GM19468 (cell line): ENCODE results near the gene PFDN2.
A peak's percentile ranks its signal among the peaks of the same experiment; 100 is the strongest.
"Not testable (repeated sequence)": the region's sequence is repeated elsewhere in the genome, so short reads cannot be mapped to it uniquely, and the experiment has no call there.

Experiments
- ATAC-seq: cut with Tn5 transposase; IDR thresholded peaks from one replicate; pipeline ENCODE4 v1.9.1; 2021; ENCODE audit warnings: mild to moderate bottlenecking, moderate library complexity, moderate number of reproducible peaks; ENCODE audit not compliant: unreplicated experiment; ENCODE audit errors: extremely low read depth

PFDN2 gene

DNA sequence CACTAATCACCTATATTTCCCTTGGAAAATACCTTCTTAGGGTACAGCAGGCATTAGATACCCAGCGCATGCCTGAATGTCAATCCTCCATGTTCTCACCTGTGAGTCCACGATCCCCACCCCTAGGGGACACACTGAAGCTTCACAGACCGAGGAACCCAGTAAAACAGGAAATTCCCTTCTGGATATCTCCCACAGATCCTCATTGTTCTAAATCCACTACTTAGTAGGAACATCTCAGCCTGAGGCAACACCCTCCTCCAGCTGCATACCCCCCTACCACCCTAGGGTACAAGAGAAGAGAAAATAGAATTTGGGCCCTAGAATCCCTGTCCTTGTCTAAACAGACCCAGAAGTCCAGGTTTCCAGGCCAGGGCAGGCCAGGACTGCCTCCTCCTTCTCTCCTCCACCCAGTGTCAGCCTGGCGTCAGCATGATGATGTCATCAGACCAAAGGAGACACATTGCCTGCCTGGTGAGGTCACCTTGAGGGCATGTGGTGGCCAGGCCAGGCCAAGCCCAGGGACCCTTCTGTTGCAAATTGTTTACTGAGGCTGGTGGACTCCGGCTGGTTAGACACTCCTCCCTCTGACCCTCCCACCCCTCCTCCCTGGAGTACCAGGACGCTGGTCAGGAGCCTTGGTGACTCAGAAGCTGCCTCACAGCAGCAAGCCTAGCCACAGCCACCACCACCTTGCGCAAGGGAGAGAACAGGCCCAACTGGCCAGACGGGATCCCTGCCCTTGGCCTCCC lies 34.7 kb downstream of the PFDN2 start:
- no peak for ATAC-seq

DNA sequence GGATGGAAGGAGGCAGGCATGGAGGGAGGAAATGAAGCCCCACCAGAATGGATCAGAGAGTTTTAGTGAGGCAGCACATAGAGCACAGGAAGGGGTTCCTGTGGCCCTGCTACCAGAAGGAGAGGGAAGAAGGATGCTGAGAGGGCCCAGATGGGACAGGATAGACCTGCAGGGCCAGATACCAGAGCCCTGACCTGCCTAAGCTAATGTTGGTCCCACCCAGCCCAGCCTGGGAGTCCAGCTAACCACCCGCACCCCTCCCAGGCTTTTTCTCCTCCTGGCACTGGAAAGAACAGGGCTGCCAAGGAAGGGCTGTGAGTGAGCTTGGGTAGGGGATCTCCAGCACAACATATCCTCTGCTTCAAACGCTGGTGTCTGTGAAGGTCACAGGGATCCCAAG lies 35.4 kb downstream of the PFDN2 start:
- ATAC-seq, result no peak

DNA sequence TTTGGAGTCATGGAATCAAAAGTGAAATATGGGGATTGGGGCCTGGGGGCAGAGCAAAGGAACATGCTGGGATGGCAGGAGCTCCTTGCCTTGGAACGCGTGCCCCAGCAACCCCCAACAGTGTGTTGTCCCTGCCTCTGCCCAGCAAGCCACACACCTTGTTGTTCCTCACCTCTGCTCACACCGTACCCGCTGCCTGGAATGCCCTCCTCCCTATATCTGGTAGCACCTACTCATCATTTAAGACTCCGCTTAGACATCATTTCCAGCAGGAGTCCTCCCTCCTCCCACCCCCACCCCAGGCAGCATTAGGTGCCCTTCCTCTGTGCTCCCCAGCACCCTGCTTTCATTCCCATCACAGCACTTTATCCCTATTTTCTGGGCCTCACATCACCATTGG lies 36.3 kb downstream of the PFDN2 start:
- no peak for ATAC-seq

DNA sequence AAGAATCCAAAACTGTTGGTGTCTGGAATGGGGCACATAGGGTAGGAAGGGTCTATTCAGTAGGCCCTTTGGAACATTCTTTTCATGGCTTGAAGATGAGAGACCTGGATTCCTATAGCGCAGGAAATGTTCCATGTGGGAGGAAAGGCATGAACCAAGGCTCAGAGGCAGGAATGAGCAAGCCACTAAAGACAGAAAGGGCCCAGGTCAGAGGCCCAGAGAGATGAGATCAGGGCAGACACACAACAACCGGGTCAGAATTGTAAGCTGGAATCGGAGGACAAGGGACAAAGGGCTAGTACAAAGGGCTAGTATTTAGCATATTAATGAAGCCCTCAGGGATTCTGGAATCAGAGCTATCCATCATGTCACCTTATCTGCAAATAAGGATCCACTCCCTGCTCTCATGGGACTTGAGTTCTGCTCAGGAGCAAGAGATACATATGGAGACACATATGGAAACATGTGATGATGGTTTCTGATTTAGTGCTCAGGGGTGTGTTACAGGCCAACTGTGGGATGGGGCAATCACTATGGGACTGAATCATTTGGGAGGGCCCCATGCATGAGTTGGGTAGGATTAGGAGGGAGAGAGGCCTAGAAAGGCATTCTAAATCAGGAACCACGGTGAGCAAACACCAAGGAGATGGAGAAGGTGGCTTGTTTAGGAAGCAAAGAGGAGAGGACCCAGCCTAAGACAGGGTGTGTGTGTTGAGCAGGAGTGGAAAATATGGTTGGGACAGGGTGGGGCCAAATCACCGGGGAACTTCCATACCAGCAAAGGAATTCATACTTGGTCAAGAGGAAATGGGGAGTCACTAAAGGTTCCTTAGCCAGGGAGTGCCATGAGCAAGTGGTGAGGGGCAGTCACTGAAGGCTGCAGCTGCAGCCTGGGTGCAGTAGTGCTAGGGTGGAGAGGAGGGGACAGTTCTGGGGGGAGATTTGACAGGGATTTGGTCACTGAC lies 37.1 kb downstream of the PFDN2 start:
- ATAC-seq, result no peak

DNA sequence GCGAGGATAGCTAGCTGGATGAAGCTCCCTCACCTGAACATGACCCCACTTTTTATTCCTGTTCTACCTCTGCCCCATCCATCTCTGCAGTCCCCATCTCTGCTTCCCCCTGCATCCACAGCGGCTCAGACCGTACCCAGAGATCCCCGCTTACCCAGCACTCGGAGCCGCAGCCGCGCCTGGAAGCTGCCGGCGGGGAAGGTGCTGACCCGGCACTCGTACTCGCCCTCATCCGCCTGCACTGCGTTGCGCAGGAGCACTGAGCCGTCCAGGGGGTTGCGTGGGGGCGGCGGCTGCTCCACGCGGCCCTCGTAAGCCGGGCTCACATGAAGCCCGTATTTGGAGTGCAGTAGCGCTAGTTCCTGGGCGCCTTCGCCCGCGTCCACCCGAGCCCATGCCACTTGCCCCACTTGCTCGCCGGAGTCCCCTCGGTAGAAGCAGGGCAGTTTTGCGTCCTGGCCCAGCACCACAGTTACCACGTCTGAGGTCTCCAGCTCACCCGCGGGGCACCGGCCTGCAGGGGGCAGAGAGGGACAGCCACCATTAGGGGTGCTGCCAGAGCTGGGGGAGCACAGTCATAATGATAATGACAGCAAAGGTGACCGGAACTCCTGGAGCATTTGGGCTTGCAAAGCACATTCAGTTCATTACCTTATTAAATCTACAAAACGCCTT lies 38.3 kb downstream of the PFDN2 start:
- ATAC-seq, result no peak

DNA sequence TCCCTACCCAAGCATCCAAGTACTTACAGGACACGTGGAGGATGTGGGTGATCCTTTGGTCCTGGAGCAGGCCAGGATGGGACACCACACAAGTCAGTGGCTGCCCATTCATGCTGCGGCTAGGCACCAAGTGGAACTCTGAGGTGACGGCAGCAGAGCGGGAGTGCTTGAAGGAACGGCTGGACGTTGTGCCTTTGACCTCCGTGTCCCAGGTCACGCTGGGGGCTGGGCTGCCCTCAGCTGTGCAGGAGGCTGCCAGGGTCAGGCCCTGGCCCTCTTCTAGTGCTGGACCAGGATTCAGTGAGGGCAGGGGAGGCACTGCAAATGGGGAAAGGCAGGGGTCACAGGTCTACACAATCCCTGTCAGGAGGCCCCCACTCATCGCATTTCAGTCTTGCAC lies 40.4 kb downstream of the PFDN2 start:
- ATAC-seq, result no peak

DNA sequence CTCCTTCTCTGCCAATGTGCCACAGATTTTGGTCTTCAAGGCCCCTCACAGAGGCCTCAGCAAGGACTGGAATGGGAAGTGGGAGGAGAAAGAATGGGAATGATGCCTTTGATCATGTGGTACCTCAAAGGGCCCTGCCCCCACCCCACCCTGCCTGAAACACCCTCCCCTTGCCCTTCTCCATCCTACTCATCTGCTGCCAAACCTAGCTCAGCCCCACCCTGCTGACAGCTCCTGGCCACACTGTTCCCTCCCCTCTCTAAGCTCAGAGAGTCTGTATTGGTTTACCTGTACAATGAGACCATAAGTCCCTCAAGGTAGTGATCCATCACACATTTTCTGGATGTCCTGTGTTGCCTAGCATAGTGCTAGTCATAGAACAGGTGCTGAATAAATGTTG lies 41.4 kb downstream of the PFDN2 start:
- ATAC-seq, result no peak

DNA sequence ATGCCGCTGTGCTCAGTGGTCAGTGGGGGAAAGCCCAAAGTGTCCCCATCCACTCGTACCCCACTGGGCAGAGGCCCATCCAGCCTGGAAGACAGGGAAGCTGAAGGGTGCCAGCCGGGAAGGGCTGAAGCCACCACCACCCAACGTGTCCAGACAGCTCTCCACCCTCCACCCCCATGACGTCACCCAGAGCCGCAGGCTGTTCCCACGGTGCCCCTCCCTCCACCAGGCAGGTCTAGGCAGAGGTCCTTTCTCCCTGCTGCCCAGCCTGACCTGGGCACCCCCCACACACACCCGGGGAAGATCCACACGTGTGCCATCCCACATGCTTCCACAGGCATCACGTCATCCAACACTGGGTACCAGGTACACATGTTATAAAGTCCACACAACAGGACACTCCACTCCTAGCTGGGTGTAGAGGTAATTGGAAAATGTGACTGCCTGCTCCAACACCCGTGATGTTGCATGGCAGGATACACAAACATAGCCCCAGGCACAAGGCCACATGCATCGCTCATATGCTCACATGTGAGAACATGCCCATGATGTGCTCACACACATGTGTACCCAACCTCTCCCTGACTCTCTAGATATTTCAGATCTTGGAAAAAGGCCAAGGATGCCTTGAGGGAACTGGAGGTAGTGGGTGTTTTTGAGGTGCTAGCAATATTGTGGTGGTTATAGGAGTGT lies 43.0 kb downstream of the PFDN2 start:
- no peak for ATAC-seq

DNA sequence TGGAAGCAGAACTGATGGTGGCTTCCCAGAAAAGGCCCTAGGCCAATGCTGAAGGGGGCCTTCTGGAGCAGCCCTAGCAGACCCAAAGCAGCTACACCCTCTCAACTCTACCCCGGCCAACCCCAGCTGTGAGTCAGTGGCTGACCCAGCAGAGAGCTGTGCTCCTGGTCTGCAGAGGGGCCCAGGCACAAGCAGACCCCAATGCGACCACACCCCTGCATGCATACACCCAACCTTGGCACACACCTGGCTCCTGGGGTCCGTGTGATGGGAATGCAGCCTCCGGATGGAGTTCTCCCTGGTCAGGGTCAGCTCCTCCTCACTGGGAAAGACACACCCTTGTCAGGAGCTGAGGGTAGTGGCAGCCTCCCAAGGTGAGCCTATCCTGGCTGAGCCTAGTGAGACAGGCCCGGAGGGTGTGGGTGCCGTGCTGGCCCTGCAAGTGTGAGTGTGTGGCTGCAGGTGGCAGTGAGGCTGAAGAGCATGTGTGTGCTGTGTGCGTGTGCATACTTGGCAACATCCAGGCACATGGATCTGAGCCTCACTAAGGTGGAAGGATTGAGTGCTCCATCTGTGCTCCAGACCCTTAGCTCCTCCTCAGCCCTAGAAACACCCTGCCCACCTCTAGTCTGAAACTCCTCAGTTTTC lies 44.2 kb downstream of the PFDN2 start:
- no peak for ATAC-seq

DNA sequence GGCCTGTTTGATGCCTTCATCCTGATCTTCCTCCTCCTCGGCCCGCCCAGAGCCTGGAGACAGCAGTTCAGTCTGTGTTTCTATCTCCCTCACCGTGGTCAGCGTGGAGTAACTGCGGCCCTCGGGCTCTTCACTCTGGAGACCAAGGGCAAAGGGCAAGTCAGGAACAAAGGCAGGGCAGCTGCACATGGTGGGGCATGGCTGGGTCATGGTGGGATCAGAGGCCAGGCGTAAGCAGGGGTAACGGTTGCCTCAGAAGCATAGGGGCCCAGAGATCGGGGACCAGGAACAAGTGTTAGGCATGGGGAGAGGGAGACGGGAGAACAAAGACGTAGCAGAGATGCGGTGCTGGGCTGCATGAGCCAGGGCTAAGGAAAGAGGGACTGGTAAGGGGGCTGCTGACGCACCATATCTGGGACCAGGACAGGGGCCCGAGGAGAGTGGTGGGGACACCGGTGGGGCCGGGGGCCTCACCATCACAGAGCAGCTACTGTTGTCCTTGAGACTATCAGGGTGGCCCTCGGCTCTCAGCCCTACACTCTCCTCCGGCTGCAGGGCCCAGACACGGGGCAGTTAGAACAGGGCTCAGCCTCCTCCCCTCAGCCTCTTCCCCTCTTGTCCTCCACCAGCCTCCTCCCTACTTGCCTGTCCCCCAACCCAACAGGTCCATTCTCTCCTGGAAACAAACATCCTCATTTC lies 44.9 kb downstream of the PFDN2 start:
- ATAC-seq, result no peak

DNA sequence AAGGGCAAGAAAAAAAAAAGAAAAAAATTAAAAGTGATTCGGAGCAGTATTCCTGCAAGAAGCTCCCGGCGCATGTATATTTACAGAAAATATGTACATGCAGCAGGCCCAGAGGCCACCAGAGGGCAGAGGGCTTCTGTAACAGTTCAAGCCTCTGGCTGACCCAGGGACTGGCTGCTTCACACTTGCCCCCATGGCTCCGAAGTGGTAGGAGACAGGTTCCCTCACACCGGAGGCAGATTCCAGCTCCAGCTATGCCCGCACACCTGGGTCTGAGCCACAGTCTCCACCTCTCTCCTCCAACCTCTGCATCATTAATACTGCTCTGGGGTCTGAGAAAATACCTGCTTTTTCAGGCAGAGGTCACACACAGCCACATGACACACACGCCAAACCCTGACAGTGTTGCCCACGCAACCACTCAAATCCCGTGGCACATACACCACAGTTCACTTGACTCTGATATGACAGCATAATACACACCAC lies 45.9 kb downstream of the PFDN2 start:
- no peak for ATAC-seq

DNA sequence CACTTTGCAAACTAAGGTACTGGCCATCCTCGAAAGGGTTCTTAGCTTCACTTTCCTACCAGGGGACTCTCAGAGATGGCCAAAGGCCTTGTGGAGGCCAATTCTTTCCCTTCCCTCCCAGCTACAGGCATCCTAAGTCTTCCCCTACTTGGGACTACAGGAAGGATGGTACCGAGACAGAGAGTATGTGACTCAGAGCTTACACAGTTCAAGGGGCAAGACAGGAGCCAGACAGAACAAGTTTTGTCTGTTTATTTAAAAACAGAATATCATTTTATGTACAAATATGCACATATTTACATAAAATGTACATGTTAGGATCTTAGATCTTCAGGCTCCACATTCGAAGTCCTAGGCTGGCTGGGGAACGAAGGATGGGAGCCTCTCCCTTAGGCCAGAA lies 47.1 kb downstream of the PFDN2 start:
- ATAC-seq, result no peak

DNA sequence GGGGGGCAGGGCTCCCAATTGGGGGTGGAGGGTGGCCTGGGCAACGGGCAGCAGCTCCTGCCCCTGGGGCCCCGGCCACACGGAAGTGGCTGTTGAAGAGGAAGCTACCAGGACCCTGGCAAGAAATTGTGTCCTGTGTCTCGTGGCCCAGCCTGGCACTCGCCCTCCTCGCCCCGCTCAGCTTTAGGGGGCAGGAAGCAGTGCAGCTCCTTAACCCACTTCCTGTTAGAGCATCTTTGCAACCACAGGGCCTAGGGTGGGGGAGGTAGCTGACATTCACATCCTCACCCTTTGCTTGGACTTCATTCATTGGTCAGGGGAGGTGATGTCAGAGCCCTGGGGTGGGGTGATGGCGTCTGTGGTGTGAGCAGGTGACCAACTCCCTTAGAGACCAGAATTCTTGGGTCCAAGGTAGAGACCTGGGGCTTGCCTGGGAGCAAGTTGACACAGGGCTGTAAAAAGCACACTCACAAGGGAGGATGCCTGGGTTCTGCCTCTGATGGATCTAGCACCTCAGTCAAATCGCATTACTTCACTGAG lies 48.0 kb downstream of the PFDN2 start, which contains the start of gene ARHGAP30:
ARHGAP30 (minus strand) TSS at position 161 of the 540 bp plus-strand sequence. CDS start 267 bp downstream, outside the sequence.
- peak; percentile 74 for ATAC-seq

DNA sequence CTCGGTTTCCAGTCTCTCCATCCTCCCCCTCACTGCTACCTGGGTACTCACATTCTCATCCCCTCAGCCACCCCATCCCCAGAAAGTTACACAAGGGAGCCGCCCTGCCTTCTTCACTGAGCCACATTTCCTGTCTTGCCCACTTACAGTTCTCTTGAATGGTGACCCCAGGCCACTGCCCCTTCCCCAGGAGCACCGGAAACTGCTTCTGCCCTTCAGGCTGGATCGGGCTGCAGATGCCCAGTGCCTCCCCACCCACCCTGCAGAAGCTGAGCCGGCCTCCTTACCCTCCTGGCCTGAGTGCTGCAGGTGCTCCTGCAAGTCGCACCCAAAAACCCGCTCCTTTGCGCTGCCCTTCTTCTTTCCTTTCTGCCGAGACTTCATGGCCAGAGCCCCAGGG lies 48.6 kb downstream of the PFDN2 start:
- no peak for ATAC-seq

DNA sequence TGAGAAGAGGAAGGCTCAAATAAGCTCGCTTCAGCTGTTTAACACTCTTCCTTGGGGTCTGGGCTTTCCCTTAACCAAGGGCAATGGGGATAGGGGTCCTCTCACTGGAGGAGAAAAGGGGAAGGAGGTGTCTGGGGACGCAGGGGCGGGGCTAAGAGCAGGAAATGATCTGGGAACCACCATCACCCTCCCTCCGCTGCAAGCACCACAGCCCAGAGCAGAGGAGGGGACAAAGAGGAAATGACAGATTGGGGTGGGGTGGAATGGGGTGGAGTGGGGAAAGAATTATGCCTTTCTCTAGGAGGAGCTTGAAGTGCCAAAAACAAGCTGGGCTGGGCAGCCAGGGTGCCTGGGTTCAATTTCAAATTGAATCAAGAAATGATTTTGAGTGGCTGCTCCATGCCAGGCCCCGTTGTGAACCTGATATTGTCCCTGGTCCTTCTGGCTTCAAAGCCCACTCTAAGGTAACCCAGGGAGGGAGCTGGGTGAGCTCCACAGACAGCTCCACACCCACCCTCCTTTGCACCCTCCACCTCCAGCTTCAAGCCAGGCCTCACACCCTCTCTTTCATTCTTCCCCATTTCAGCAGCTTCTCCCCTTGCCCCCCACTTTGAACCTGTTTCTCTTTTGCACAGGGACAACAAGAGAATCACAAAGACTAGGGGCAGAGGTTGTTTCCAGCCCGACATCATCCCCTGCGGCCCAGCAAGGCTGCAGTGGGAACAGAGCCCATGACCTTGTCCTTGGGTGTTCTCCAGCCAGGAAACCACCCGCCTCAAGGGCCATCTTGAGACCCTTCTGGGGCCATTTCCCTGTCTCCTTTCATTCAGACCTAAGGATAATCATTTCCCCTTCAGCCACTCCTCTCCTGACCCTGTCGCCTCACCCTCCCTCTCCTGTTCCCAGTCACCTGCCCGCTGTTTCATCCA lies 49.3 kb downstream of the PFDN2 start:
- peak; percentile 25 for ATAC-seq

DNA sequence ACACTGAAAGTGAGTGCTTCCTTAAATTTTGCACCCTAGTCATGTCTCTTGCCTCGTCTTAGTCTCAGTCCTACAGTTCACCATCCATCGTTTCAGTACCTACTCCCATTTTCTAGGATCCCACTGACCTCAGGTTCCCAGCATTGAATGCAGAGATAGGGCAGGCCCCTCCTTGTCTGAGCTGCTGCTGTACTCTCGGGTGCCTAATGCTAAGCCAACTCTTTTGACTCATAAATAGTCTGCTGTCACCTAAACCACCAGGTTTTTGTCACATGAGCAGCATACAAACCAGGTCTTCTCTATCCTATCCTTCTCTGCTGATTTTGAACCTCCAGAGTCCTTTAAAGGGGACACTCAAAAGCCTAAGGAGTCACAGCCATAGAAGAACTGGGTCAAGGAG lies 51.1 kb downstream of the PFDN2 start:
- no peak for ATAC-seq

DNA sequence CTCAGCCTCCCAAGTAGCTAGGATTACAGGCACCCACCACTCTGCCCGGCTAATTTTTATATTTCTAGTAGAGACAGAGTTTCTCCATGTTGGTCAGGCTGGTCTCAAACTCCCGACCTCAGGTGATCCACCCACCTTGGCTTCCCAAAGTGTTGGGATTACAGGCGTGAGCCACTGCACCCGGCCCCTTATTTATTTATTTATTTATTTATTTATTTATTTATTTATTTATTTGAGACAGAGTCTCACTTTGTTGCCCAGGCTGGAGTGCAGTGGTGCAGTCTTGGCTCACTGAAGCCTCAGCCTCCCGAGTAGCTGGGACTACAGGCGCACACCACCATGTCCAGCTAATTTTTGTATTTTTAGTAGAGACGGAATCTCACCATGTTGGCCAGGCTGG lies 52.2 kb downstream of the PFDN2 start:
- ATAC-seq, result not testable (repeated sequence)

DNA sequence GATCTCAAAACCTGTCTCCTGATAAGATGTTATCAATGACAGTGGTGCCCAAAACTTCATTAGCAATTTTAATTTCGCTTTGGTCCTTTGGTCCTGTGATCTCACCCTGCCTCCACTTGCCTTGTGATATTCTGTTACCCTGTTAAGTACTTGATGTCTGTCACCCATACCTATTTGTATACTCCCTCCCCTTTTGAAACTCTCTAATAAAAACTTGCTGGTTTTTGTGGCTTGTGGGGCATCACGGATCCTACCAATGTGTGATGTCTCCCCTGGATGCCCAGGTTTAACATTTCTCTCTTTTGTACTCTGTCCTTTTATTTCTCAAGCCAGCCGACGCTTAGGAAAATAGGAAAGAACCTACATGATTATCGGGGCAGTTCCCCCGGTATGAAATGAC lies 53.9 kb downstream of the PFDN2 start:
- not testable (repeated sequence) for ATAC-seq
